Measurements from ENCODE around the gene NUDT14.

- no peak for TF ChIP-seq CTCF (IDR thresholded peaks at IDR 0.05)
- no peak for TF ChIP-seq EZH2phosphoT487 (IDR thresholded peaks at IDR 0.05)
- TF ChIP-seq EZH2 (IDR thresholded peaks at IDR 0.05): no peak
Measured at GRCh38 chr14:105124823-105125222, 56.3 kb downstream of the NUDT14 start.
